Fibroblast of villous mesenchyme (primary cell): Measurements from ENCODE around the gene RETSAT. TPM values are rescaled to one million over a fixed set of nuclear protein-coding genes. Genes with fewer than 3 reads are reported as not detected.
"Not testable (repeated sequence)": the region's sequence is repeated elsewhere in the genome, so short reads cannot be mapped to it uniquely, and the experiment has no call there.

Source experiments
- DNase-seq: peaks from one replicate; pipeline ENCODE4 v3.0.0-alpha.2; 2010; ENCODE audit warnings: low read depth
- H3K4me3 ChIP-seq: 2 replicates; pipeline ENCODE4 v1.5.1; 2011; ENCODE audit warnings: low read depth, mild to moderate bottlenecking, low read length
- CTCF ChIP-seq: IDR thresholded peaks from 2 replicates; pipeline ENCODE4 v1.5.1; 2012; ENCODE audit warnings: low read depth, mild to moderate bottlenecking, low read length; ENCODE audit not compliant: insufficient read depth
- total RNA-seq: library from RNA; depleted of rRNA; stranded (reverse); fragments of >200 nt; gene quantifications from 2 replicates; pipeline ENCODE4 v1.2.3, GENCODE V29; 2012

RETSAT gene
- total RNA-seq, 1 donor: 56.1 TPM

GRCh38 chr2:85393836-85394235 is 39.5 kb upstream of the RETSAT start:
- no peak overlapping the region for H3K4me3 ChIP-seq
- TF ChIP-seq CTCF: no peak
- DNase-seq: no peak

- DNase-seq: peak; percentile 56
- peak; percentile 83 for TF ChIP-seq CTCF
- H3K4me3 ChIP-seq: no peak overlapping the region
Observed at GRCh38 chr2:85390941-85391669, 36.8 kb upstream of the RETSAT start.

- no peak for DNase-seq
- H3K4me3 ChIP-seq: no peak overlapping the region
- no peak for TF ChIP-seq CTCF
Observed at GRCh38 chr2:85388878-85389538, 34.7 kb upstream of the RETSAT start.

GRCh38 chr2:85387754-85388153 is 33.4 kb upstream of the RETSAT start:
- no peak for DNase-seq
- H3K4me3 ChIP-seq: no peak overlapping the region
- TF ChIP-seq CTCF: no peak

GRCh38 chr2:85385746-85386145 is 31.4 kb upstream of the RETSAT start:
- DNase-seq: no peak
- H3K4me3 ChIP-seq: no peak overlapping the region
- no peak for TF ChIP-seq CTCF

- no peak for TF ChIP-seq CTCF
- H3K4me3 ChIP-seq: no peak overlapping the region
- no peak for DNase-seq
Observed at GRCh38 chr2:85383850-85384249, 29.5 kb upstream of the RETSAT start.

GRCh38 chr2:85383151-85383550 is 28.8 kb upstream of the RETSAT start:
- peak; percentile 30 for DNase-seq
- H3K4me3 ChIP-seq: not testable (repeated sequence)
